ENCODE measurements around the gene ZNF140. TPM values are rescaled to one million over a fixed set of nuclear protein-coding genes. Genes with fewer than 3 reads are reported as not detected.

The ZNF140 gene
- total RNA-seq, 1 experiment from 2014 or later = 1.8 TPM

DNA sequence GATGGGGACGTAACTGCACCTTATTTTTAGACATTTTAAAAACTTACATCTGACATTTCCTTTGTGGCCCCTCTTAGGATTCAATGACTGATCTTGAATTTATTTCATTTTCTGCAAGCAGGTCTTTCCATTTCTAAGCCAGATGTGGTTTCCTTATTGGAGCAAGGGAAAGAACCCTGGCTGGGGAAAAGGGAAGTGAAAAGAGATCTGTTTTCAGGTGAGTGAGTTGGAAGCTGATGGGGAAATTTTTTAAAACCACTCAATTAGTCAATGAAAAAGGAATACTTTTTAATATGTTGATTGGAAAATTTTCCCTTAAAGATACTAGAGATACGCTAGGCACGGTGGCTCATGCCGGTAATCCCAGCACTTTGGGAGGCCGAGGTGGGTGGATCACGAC is 2.6 kb downstream of the ZNF140 start:
- H3K4me2 ChIP-seq (ENCODE audit: low read length) = no peak overlapping the region
- no peaks in the 10 kb centered on the region for H3K9me2 ChIP-seq (replicated peaks; ENCODE audit: low read length)
- peaks cover 10% of the 10 kb centered on the region; the same call in 1 of the 2 replicates for H3K36me3 ChIP-seq (ENCODE audit: low read depth, low read length)
- no peaks in the 10 kb centered on the region for H3K27me3 ChIP-seq (ENCODE audit: low read length)
- H3K9ac ChIP-seq (ENCODE audit: low read length) = no peak overlapping the region
- CTCF ChIA-PET = no interaction called here
- H2AFZ ChIP-seq (ENCODE audit: low read length) = no peak overlapping the region
- no peak overlapping the region for H3K4me3 ChIP-seq (ENCODE audit: low read length)
- POLR2A ChIA-PET (ENCODE audit: unreplicated experiment) = no interaction called here
- ATAC-seq (no peak), DNase-seq (no peak)
- BruUV-seq (replicated peaks) = no TSS peak
- H3K79me2 ChIP-seq (ENCODE audit: low read length) = no peaks in the 10 kb centered on the region
- H3K4me1 ChIP-seq (ENCODE audit: insufficient read depth, low read length) = no peaks in the 10 kb centered on the region
- intact Hi-C loops (cut with micrococcal nuclease) = no loop called here
- H3K27ac ChIP-seq (ENCODE audit: low read length) = no peak overlapping the region
- no peaks in the 10 kb centered on the region for H3F3A ChIP-seq (ENCODE audit: low read length, unreplicated experiment)
- no peak for TF ChIP-seq EZH2 (IDR thresholded peaks at IDR 0.05; ENCODE audit: low read length, unreplicated experiment)
- H3K9me3 ChIP-seq (ENCODE audit: low read length) = peaks cover 34% of the 10 kb centered on the region
- no peaks in the 10 kb centered on the region for H4K20me1 ChIP-seq (ENCODE audit: low read length)

DNA sequence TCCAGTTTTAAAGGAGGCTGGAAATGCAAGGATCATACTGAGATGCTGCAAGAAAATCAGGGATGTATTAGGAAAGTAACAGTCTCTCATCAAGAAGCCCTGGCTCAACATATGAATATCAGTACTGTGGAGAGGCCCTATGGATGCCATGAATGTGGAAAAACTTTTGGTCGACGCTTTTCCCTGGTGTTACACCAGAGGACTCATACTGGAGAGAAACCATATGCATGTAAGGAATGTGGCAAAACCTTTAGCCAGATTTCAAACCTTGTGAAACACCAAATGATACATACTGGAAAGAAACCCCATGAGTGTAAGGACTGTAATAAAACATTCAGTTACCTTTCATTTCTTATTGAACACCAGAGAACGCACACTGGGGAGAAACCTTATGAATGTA is 24.9 kb downstream of the ZNF140 start:
- TF ChIP-seq, protein P1, sequence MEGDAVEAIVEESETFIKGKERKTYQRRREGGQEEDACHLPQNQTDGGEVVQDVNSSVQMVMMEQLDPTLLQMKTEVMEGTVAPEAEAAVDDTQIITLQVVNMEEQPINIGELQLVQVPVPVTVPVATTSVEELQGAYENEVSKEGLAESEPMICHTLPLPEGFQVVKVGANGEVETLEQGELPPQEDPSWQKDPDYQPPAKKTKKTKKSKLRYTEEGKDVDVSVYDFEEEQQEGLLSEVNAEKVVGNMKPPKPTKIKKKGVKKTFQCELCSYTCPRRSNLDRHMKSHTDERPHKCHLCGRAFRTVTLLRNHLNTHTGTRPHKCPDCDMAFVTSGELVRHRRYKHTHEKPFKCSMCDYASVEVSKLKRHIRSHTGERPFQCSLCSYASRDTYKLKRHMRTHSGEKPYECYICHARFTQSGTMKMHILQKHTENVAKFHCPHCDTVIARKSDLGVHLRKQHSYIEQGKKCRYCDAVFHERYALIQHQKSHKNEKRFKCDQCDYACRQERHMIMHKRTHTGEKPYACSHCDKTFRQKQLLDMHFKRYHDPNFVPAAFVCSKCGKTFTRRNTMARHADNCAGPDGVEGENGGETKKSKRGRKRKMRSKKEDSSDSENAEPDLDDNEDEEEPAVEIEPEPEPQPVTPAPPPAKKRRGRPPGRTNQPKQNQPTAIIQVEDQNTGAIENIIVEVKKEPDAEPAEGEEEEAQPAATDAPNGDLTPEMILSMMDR (conservative IDR thresholded peaks at IDR 0.05; ENCODE audit: low read depth, low read length) = no peak
- no peak overlapping the region for H2AFZ ChIP-seq (ENCODE audit: low read length)
- no TSS peak for BruUV-seq (replicated peaks)

DNA sequence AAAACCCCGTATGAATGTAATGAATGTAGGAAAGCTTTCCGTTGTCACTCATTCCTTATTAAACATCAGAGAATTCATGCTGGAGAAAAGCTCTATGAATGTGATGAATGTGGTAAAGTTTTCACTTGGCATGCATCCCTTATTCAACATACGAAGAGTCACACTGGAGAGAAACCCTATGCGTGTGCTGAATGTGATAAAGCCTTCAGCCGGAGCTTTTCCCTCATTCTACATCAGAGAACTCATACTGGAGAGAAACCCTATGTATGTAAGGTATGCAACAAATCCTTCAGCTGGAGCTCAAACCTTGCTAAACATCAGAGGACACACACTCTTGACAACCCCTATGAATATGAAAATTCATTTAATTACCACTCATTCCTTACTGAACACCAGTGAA is 25.5 kb downstream of the ZNF140 start:
- H2AFZ ChIP-seq (ENCODE audit: low read length) = no peak overlapping the region
- H3K9ac ChIP-seq (ENCODE audit: low read length) = no peak overlapping the region
- ChIA-PET CTCF (no interaction called here), POLR2A (ENCODE audit: unreplicated experiment) (no interaction called here)
- no peak overlapping the region for H3K27ac ChIP-seq (ENCODE audit: low read length)
- intact Hi-C loops (cut with micrococcal nuclease) = no loop called here
- TF ChIP-seq, protein P1 (conservative IDR thresholded peaks at IDR 0.05; ENCODE audit: low read depth, low read length) = no peak
- TF ChIP-seq EZH2 (IDR thresholded peaks at IDR 0.05; ENCODE audit: low read length, unreplicated experiment) = no peak
- no peaks in the 10 kb centered on the region for H4K20me1 ChIP-seq (ENCODE audit: low read length)
- no peaks in the 10 kb centered on the region for H3K9me2 ChIP-seq (replicated peaks; ENCODE audit: low read length)
- no peak overlapping the region for H3K4me2 ChIP-seq (ENCODE audit: low read length)
- DNase-seq (no peak), ATAC-seq (no peak)
- peak overlapping the region; percentile 30; the same call in 1 of the 2 replicates for H3K4me3 ChIP-seq (ENCODE audit: low read length)
- H3K9me3 ChIP-seq (ENCODE audit: low read length) = peaks cover 85% of the 10 kb centered on the region
- peaks cover 74% of the 10 kb centered on the region for H3K36me3 ChIP-seq (ENCODE audit: low read depth, low read length)
- H3K27me3 ChIP-seq (ENCODE audit: low read length) = no peaks in the 10 kb centered on the region
- H3F3A ChIP-seq (ENCODE audit: low read length, unreplicated experiment) = no peaks in the 10 kb centered on the region
- H3K79me2 ChIP-seq (ENCODE audit: low read length) = no peaks in the 10 kb centered on the region
- no TSS peak for BruUV-seq (replicated peaks)
- H3K4me1 ChIP-seq (ENCODE audit: insufficient read depth, low read length) = no peaks in the 10 kb centered on the region

More for the DNA sequence above, 24.9 kb downstream of the ZNF140 start:
- POLR2A ChIA-PET (ENCODE audit: unreplicated experiment) = no interaction called here
- no peaks in the 10 kb centered on the region for H3K27me3 ChIP-seq (ENCODE audit: low read length)
- no peak overlapping the region for H3K4me2 ChIP-seq (ENCODE audit: low read length)
- H3K79me2 ChIP-seq (ENCODE audit: low read length) = no peaks in the 10 kb centered on the region
- peaks cover 85% of the 10 kb centered on the region for H3K9me3 ChIP-seq (ENCODE audit: low read length)
- H3K36me3 ChIP-seq (ENCODE audit: low read depth, low read length) = peaks cover 71% of the 10 kb centered on the region
- H3K9ac ChIP-seq (ENCODE audit: low read length) = no peak overlapping the region
- H3K4me3 ChIP-seq (ENCODE audit: low read length) = peak overlapping the region; percentile 30; the same call in 1 of the 2 replicates
- DNase-seq = no peak
- H3F3A ChIP-seq (ENCODE audit: low read length, unreplicated experiment) = no peaks in the 10 kb centered on the region
- intact Hi-C loops (cut with micrococcal nuclease) = no loop called here
- no peaks in the 10 kb centered on the region for H3K9me2 ChIP-seq (replicated peaks; ENCODE audit: low read length)
- H3K4me1 ChIP-seq (ENCODE audit: insufficient read depth, low read length) = no peaks in the 10 kb centered on the region
- H3K27ac ChIP-seq (ENCODE audit: low read length) = no peak overlapping the region
- CTCF ChIA-PET = no interaction called here
- ATAC-seq = no peak
- H4K20me1 ChIP-seq (ENCODE audit: low read length) = no peaks in the 10 kb centered on the region
